Gastrocnemius medialis (tissue), 4 donors: ENCODE results near the gene GLT6D1. TPM values are rescaled to one million over a fixed set of nuclear protein-coding genes. Genes with fewer than 3 reads are reported as not detected.

Source experiments
- ATAC-seq, 2 donors: fragments of 150-250 bp; one replicate each; pipeline ENCODE4 v1.9.1; 2016
- DNase-seq, 2 donors: peaks; one replicate each; pipeline ENCODE4 v3.0.0-alpha.2; 2019
- H3K27ac ChIP-seq, 4 donors: fragments of 200-600 bp; sonication (generic); 1 replicate in 1 of 4; 2 replicates in 3 of 4; pipeline ENCODE4 v1.5.1; 2016 to 2018; ENCODE audit warnings: mild to moderate bottlenecking in 2 of 4, moderate library complexity in 1 of 4
- H3K27me3 ChIP-seq, 3 donors: fragments of 200-600 bp; sonication (generic) in 2 of 3; 1 replicate in 1 of 3; 2 replicates in 2 of 3; pipeline versions ENCODE4 v1.5.1 to v1.6.0; 2016 to 2019; ENCODE audit warnings: mild to moderate bottlenecking in 1 of 3, moderate library complexity in 1 of 3
- H3K36me3 ChIP-seq, 2 donors: fragments of 200-600 bp; sonication (generic) in 1 of 2; one replicate each; pipeline ENCODE4 v1.5.1; 2017 to 2018
- H3K4me1 ChIP-seq, 2 donors: fragments of 200-600 bp; sonication (generic) in 1 of 2; one replicate each; pipeline ENCODE4 v1.5.1; 2016 to 2017; ENCODE audit warnings: mild to moderate bottlenecking in 2 of 2
- H3K4me3 ChIP-seq, 4 donors: fragments of 200-600 bp; sonication (generic) in 3 of 4; 1 replicate in 1 of 4; 2 replicates in 3 of 4; pipeline ENCODE4 v1.5.1; 2016 to 2019; ENCODE audit warnings: mild to moderate bottlenecking in 2 of 4
- H3K9me3 ChIP-seq, 3 donors: fragments of 200-600 bp; sonication (generic) in 2 of 3; 1 replicate in 1 of 3; 2 replicates in 2 of 3; pipeline ENCODE4 v1.5.1; 2016 to 2019
- POLR2A ChIP-seq, 2 donors: fragments of 450-650 bp; IDR thresholded peaks; one replicate each; pipeline ENCODE4 v1.6.1; 2017; ENCODE audit warnings: antibody characterized with exemption in 2 of 2, mild to moderate bottlenecking in 2 of 2, moderate library complexity in 2 of 2
- in situ Hi-C, 4 donors: fragments of 200-750 bp; cut with MboI; loops; one replicate each; pipeline versions ENCODE4 v1.15.0 to v1.8.0; 2017; ENCODE audit warnings: low sequenced_read_pairs in 4 of 4
- intact Hi-C: fragments of 100-400 bp; cut with DNase I; formaldehyde crosslinking; loops from one replicate; pipeline ENCODE4 v1.15.1; 2023; ENCODE audit warnings: low total_unique reads
- total RNA-seq, 4 donors: library from RNA; depleted of rRNA; stranded (reverse); fragments of >200 nt; gene quantifications; one replicate each; pipeline versions ENCODE4 v1.1.0 to v1.2.3, GENCODE V29; 2016
- TF ChIP-seq, protein P1 (sequence below), 5 experiments: fragments of 450-650 bp in 3 of 5; fragments of 200-600 bp in 2 of 5; sonication (generic) in 2 of 5; IDR thresholded peaks in 4 of 5; conservative IDR thresholded peaks in 1 of 5; 1 replicate in 4 of 5; 2 replicates in 1 of 5; pipeline ENCODE4 v1.5.1; 2016 to 2019; ENCODE audit warnings: antibody characterized with exemption in 5 of 5, mild to moderate bottlenecking in 3 of 5, moderate library complexity in 3 of 5

Gene GLT6D1
- total RNA-seq, 4 donors from 2014 or later: not detected

DNA sequence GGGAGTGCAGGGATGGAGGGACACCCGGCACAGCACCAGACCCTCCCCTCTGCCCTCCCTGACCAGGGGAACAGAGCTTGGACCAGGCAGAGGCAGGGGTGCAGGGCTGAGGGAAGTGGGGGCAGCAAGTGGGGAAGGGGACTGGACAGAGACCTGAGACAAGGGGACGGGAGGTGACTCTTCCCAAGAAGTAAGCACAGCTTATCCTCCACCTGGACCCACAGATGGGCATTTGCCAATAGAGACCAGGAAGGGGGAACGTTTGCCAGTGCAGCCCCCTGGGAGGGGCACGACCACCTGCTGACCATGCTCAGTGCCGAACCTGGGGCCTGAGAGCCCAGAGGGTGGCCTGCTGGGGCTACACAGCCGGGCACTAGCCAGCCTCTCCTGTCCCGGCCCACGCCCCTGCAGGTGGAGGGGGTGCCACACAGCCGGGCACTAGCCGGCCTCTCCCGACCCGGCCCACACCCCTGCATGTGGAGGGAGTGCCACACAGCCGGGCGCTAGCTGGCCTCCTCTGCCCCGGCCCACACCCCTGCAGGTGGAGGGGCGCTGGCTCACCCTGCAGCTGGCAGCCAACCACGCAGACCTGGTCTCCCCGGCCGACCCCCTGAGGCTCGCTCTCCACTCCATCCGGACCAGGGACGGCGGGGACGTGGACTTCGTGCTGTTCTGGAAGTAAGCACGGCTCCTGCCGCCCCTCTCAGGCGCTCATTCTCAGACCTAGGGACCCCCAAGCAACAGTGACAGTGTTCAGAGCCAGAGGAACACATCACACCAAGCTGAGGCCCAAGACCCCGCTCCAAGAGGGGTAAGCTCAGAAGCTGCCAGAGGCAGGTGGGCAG lies 24.3 kb downstream of the GLT6D1 start:
- no peak for ATAC-seq
- H3K36me3 ChIP-seq: no peaks in the 10 kb centered on the region
- TF ChIP-seq, protein P1, sequence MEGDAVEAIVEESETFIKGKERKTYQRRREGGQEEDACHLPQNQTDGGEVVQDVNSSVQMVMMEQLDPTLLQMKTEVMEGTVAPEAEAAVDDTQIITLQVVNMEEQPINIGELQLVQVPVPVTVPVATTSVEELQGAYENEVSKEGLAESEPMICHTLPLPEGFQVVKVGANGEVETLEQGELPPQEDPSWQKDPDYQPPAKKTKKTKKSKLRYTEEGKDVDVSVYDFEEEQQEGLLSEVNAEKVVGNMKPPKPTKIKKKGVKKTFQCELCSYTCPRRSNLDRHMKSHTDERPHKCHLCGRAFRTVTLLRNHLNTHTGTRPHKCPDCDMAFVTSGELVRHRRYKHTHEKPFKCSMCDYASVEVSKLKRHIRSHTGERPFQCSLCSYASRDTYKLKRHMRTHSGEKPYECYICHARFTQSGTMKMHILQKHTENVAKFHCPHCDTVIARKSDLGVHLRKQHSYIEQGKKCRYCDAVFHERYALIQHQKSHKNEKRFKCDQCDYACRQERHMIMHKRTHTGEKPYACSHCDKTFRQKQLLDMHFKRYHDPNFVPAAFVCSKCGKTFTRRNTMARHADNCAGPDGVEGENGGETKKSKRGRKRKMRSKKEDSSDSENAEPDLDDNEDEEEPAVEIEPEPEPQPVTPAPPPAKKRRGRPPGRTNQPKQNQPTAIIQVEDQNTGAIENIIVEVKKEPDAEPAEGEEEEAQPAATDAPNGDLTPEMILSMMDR (IDR thresholded peaks at IDR 0.05 in 4 of 5, conservative IDR thresholded peaks at IDR 0.05 in 1 of 5): no peak
- no peak for TF ChIP-seq POLR2A (IDR thresholded peaks at IDR 0.05)
- in situ Hi-C loops: no loop called here
- no peak overlapping the region for H3K4me3 ChIP-seq
- H3K27ac ChIP-seq: no peak overlapping the region
- peaks cover 0 to 5% (median 0%) of the 10 kb centered on the region in 3 donors for H3K27me3 ChIP-seq
- no peaks in the 10 kb centered on the region for H3K4me1 ChIP-seq
- intact Hi-C loops: no loop called here
- H3K9me3 ChIP-seq: no peaks in the 10 kb centered on the region
- no peak for DNase-seq

DNA sequence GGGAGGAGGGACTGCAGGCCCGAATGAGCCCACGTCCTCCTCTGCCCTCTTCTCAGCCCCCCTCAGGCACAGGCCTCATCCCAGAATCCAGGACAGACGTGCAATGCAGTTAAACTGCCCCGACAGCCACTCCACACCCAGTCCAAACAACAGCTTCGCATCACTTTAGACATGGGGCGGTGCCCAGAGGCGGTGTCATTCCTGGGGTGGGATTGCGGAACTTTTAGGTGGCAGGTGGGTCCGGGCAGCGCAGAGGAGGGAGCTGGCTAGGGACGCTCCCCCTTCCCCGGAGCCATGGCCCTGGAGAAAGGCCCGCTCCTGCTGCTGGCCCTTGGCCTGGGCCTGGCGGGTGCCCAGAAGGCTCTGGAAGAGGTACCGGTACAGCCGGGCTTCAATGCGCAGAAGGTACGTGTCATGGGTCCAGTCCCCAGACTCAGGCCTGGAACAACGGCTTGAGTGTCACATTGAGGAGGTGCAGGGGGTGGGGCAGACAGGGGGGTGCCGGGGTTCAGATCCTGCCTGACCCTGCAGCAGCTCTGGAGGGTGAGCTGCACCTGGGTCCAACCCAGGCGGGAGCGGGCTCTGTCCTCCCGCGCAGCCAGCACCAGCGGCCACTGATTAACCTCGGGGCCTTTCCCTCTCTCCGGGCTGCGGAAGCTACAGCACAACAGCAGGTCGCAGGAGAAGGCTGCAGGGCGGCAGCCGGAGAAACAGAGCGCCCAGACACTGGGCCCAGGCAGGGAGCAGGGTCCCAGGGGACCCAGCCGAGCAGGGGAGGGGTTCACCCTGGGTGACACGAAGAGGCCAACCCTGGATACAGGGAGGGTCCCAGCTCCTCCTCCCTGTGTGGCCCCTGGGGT lies 25.2 kb downstream of the GLT6D1 start:
- intact Hi-C loops (no loop called here), in situ Hi-C loops (no loop called here)
- ATAC-seq (no peak), DNase-seq (no peak)
- H3K4me3 ChIP-seq: no peak overlapping the region
- H3K27me3 ChIP-seq: peaks cover 0 to 2% (median 0%) of the 10 kb centered on the region in 3 donors
- no peak overlapping the region for H3K27ac ChIP-seq
- no peaks in the 10 kb centered on the region for H3K36me3 ChIP-seq
- H3K9me3 ChIP-seq: no peaks in the 10 kb centered on the region
- no peak for TF ChIP-seq POLR2A (IDR thresholded peaks at IDR 0.05)
- TF ChIP-seq, protein P1 (IDR thresholded peaks at IDR 0.05 in 4 of 5, conservative IDR thresholded peaks at IDR 0.05 in 1 of 5): no peak
- no peaks in the 10 kb centered on the region for H3K4me1 ChIP-seq

DNA sequence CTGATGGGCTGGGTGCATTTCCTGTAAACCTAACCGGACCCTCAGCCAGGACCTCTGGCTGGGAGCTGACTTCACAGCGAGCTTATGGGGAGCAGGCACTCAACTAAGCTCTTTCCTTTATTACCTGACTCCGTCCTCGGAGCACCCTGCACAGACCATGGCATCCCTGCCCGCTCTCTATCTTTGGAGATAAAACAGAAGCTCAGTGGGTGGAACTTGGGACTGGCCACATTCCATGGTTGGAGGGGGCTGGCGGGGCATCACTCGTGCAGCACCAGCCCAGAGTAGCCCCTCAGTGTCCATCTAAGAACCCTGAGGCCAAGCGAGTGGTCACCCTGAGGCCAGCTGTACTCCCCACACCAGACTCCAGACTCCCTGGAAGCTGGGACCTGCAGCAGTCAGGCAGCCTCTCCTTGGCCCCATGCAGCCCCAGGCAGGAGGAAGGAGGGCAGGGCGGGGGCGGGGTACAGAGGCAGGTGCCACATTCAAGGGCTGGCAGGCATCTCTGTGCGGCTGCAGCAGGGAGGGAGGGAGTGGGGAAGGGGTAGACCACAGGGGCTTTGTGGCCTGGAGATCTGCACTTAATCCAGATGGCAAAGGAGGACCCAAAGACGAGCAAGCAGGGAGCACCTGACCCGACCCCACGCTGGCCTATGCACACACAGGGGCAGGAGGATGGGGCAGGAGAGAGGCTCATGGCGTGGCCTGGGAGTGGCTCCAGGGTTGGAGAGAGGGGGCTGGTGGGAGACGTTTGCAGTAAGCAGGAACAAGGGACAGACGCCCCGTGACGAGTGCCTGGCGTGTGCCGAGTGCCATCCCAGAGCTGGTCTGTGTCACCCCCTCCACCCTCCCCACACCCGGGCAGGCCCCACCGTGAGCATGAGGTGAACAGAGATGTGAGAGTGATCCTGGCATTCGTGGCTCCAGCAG lies 26.1 kb downstream of the GLT6D1 start:
- H3K4me1 ChIP-seq: no peaks in the 10 kb centered on the region
- DNase-seq (no peak), ATAC-seq (no peak)
- intact Hi-C loops (no loop called here), in situ Hi-C loops (no loop called here)
- H3K9me3 ChIP-seq: no peaks in the 10 kb centered on the region
- no peaks in the 10 kb centered on the region for H3K36me3 ChIP-seq
- H3K4me3 ChIP-seq: no peak overlapping the region
- H3K27me3 ChIP-seq: peaks cover 0 to 2% (median 0%) of the 10 kb centered on the region in 3 donors
- H3K27ac ChIP-seq: no peak overlapping the region
- TF ChIP-seq POLR2A (IDR thresholded peaks at IDR 0.05): no peak
- TF ChIP-seq, protein P1 (IDR thresholded peaks at IDR 0.05 in 4 of 5, conservative IDR thresholded peaks at IDR 0.05 in 1 of 5): no peak

DNA sequence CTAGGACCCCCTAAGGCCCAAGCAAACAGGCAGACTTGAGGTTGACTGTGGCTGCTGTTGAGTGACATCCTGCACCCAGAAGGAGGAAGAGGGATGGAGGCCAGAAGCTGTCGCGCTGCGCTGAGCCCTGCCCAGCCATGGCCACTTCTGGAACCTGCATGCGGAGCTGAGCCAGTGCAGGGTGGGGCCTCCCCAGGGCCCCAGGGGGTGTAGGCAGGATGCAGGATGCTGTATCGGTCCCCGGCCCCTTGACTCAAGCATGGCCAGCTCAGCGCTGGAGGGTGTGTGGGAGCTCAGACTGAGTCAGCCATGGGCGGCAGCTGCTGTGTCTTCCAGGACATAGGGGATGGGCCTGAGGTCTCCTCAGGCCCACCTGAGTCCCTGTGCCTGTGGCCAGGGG lies 26.9 kb downstream of the GLT6D1 start:
- TF ChIP-seq, protein P1 (IDR thresholded peaks at IDR 0.05 in 4 of 5, conservative IDR thresholded peaks at IDR 0.05 in 1 of 5): no peak
- no peak for TF ChIP-seq POLR2A (IDR thresholded peaks at IDR 0.05)
- Histone ChIP-seq H3K27ac (no peak overlapping the region), H3K4me1 (no peaks in the 10 kb centered on the region), H3K36me3 (no peaks in the 10 kb centered on the region), H3K27me3 (peaks cover 0 to 2% (median 0%) of the 10 kb centered on the region in 3 donors), H3K4me3 (no peak overlapping the region), H3K9me3 (no peaks in the 10 kb centered on the region)
- in situ Hi-C loops: no loop called here
- DNase-seq: no peak
- ATAC-seq: no peak
- intact Hi-C loops: no loop called here
